GM21786 (cell line): ENCODE data around the gene FZD10.

Experiments
- ATAC-seq: cut with Tn5 transposase; IDR thresholded peaks from one replicate; pipeline ENCODE4 v1.9.1; 2021; ENCODE audit not compliant: unreplicated experiment

The FZD10 gene

GRCh38 chr12:130153803-130154202 lies 8.5 kb upstream of the FZD10 start:
- ATAC-seq = no peak

DNA sequence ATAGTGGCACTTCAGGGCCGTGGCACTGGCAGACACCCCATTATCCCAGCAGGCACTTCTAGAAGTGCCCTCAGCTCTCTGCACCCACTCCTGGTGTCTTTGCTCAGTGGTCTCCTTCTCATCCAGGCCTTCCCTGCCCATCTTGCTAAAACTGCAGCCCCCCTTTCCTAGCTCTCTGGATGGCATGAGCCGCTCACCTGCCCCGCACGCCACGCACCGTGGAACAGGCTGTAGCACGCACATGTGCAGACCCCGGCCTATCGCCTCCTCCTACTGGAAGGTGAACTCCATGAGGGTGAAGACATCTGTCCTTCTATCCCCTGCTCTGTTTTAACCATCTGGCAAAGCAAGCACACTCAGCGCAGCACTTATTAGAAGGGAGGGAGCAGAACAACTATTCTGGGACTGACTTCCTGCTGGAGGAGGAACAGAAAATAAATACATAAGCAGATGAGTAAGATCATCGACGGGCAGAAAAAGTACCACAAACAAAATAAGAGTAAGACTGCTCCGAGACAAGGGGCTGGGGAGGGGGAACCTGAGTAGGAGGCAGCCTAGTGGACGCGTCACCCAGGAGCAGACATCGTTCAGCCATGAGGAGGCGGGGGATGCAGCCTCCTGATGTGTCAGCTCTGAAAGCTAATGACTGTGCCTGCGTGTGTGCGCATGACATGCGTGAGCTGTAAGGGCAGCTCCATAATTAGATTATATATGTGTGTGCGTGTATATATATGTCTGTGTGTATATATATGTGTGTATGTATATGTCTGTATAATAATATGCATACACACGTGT lies 7.8 kb upstream of the FZD10 start:
- ATAC-seq = no peak

- no peak for ATAC-seq
Measured at GRCh38 chr12:130155416-130156073, 6.7 kb upstream of the FZD10 start.

DNA sequence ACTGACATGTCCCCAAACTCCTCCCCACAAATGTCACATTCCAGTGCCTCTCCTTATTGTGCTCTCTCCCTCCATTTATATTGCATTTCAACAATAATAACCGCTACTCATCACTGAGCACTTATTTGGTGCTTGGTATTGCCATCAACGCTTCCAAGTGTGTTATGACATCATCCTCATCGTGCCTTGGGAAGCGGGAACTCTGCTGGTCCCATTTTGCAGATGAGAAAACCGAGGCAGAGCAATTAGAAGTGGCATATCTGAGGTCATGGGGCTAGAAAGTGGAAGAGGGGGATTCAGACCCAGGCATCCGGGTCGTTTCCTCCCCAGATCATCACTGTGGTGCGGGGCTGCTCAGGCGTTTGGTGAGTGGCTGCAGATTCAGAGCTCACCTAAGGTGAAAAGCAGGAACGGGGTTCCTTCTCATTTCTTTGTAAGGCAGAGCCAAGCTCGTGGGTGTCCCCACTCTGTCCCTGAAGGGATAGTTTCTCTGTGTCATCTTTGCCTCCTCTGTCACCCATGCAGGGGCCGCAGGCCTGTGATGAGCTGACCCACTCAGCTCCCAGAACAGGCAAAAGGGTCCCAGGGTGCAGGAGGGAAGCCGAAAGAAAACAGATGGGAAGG lies 5.5 kb upstream of the FZD10 start:
- no peak for ATAC-seq

DNA sequence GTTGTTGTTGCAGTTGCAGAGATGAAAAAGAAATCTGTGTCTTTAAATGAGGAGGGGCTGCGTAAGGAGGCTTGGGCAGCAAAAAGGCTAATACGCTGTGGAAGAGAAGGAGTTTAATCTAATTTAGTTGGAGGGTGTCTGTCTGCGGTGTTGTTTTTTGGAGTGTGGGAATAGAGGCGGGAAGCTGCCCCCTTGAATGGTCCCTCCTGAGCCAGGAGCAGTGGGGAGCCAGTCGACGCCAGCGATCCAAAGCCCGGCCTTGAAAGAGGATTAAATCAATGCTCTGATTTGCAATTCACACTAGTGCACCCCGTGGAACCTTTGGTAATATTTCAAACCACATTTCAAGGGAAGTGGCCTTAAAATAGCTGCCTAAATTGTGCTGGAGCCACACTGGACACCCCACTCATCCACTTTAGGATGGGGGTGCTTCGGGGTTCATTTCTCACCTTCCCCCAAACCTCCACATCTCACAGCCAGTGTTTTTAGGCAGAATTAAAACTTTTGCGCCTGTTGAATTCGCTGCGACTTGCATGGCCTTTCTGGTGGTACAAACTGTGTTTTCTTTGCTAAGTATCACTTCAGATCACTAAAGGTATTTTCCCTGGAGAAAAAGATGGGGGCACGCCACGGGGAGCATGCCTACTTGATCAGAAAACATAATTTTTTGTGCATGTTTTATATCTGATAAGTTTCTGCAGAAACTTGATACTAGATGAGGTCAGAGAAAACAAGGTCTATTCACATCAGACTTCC lies 4.1 kb upstream of the FZD10 start:
- no peak for ATAC-seq

GRCh38 chr12:130158754-130159059 lies 3.6 kb upstream of the FZD10 start:
- no peak for ATAC-seq

DNA sequence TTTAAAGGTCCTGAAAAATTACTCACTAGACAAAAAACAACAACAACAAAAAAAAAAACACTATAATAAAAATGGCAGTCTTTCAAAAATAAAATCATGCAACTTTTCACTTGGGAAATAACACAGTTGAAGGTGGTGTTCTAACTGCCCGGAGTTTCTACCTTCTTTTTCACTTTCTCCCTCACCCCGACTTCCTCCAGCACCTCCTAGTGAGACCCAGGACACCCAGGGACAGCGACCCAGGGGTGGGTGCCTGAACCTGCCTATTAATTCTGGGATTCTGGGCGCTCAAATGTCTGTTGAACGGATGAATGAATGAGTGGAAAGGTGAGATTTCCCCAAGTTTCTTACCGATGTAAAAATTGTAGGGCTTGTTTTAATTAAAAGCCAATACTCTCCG lies 2.0 kb upstream of the FZD10 start:
- no peak for ATAC-seq

DNA sequence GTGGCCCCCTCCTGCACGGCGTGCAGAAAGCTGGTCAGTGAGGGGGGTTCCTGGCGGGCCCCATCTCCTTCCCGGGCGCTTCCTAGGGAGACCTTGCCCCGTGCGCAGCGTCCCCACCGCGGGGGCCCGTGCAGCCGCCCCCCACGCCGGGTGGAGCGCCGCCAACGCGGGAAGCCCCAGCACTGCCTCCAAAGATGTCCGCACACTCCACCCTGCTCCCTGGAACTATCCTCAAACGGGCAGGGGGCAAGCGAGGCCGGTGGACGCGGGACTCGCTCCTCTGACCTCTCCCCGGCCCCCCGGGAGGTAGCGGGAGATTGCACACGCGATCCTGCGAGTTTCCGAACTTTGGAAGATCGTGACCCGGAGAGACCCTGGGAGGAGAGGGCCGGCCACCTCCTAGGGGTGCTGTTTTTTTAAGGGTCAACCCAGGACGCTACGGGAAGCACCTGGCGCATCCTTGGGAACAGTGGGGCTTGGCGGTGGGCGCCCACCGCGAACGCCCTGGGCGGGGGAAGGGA lies 1.5 kb upstream of the FZD10 start:
- ATAC-seq = no peak

- ATAC-seq = no peak
Measured at GRCh38 chr12:130161261-130162243, 712 bp upstream of the FZD10 start.

- no peak for ATAC-seq
Measured at GRCh38 chr12:130162745-130163460, 639 bp downstream of the FZD10 start.

DNA sequence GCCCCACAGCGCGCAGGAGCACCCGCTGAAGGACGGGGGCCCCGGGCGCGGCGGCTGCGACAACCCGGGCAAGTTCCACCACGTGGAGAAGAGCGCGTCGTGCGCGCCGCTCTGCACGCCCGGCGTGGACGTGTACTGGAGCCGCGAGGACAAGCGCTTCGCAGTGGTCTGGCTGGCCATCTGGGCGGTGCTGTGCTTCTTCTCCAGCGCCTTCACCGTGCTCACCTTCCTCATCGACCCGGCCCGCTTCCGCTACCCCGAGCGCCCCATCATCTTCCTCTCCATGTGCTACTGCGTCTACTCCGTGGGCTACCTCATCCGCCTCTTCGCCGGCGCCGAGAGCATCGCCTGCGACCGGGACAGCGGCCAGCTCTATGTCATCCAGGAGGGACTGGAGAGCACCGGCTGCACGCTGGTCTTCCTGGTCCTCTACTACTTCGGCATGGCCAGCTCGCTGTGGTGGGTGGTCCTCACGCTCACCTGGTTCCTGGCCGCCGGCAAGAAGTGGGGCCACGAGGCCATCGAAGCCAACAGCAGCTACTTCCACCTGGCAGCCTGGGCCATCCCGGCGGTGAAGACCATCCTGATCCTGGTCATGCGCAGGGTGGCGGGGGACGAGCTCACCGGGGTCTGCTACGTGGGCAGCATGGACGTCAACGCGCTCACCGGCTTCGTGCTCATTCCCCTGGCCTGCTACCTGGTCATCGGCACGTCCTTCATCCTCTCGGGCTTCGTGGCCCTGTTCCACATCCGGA lies 1.4 kb downstream of the FZD10 start:
- no peak for ATAC-seq

DNA sequence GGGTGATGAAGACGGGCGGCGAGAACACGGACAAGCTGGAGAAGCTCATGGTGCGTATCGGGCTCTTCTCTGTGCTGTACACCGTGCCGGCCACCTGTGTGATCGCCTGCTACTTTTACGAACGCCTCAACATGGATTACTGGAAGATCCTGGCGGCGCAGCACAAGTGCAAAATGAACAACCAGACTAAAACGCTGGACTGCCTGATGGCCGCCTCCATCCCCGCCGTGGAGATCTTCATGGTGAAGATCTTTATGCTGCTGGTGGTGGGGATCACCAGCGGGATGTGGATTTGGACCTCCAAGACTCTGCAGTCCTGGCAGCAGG lies 1.9 kb downstream of the FZD10 start:
- no peak for ATAC-seq

DNA sequence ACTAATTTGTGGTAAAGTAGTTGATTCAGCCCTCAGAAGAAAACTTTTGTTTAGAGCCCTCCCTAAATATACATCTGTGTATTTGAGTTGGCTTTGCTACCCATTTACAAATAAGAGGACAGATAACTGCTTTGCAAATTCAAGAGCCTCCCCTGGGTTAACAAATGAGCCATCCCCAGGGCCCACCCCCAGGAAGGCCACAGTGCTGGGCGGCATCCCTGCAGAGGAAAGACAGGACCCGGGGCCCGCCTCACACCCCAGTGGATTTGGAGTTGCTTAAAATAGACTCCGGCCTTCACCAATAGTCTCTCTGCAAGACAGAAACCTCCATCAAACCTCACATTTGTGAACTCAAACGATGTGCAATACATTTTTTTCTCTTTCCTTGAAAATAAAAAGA lies 2.7 kb downstream of the FZD10 start:
- no peak for ATAC-seq

DNA sequence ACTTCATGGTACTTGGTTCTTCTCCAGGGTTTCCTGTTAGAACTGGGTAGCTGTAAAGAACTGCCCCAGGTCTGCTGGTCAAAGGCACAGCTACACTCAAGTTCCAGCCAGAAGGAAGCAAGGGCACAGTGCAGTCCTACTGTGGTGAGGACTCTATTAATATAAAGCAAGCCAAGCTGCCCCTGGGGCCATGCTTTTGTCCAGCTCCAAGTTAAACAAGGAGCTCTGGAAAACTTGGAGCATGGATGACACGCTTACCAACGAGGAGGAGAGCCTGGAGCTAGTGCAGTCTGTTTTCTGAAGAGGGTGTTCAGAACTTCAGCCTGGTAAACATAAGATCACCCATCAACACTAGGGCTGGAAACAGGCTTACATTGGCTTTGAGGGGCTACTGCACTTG lies 4.0 kb downstream of the FZD10 start:
- ATAC-seq = no peak

DNA sequence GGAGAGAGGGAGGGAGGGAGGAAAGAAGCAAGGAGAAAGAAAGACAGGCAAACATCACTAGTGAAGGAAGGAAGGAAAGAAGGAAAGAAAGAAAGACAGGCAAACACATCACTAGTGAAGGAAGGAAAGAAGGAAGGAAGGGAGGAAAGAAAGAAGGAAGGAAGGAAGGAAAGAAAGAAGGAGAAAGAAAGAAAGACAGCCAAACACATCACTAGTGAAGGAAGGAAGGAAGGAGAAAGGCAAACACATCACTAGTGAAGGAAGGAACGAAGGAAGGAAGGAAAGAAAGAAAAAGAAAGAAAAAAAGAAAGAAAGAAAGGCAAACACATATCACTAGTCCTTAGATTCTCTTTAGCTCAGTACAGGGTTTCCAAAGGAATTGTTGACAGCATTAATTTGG lies 5.3 kb downstream of the FZD10 start:
- ATAC-seq = no peak

DNA sequence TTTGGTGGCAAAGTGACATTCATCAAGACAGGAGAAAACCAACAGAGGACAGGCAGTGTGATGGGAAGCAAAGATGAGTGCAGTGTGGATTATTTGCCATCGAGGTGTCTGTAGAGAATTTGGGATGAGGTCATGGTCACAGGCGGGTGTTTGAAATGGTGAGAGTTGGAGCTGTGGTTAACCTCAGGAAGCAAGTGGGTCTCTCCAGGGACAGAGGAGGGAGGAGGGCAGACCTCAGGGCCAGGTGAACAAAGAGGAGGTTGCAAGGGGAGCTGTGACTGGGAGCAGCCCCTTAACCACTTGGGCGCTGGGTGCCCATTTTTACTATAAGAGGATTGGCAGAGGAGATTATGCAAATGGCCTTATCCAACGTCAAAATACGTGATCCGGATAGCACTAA lies 7.0 kb downstream of the FZD10 start:
- ATAC-seq = no peak

- no peak for ATAC-seq
Measured at GRCh38 chr12:130169924-130170323, 7.7 kb downstream of the FZD10 start.

- no peak for ATAC-seq
Measured at GRCh38 chr12:130170611-130171010, 8.3 kb downstream of the FZD10 start.

DNA sequence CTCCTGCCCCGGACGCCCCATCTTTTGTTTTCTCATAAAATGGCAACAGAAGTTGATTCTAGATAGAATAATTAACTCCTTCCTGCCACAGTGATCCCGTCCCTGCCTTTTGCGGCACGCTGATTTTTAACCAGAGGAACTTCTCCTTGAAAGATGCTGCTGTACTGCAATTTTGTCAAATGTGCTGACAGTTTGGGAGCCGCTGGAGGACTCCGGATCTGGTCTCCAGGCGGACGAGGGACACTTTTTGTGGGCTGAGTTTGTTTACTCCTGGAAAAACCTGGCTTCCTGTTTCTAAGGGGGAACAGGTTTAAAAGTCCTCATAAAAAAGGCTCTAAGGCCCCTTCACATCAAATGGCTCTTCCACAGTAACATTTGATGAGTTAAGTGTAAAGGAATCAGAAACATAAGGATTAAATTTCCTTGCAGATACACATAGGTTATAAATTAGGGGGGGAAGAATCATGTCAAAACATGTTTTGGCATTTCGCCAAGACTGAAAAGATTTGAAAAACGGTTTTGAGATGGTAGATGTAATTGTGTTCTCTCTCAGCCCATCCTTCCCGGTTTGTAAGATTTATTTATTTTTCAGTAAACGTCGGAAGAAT lies 15.5 kb downstream of the FZD10 start:
- ATAC-seq = no peak
